Stimulated activated naive CD8-positive, alpha-beta T cell treated with anti-CD3 and anti-CD28 coated beads, Interleukin-15, amount 100 ng/mL, for 72 hours (primary cell): ENCODE results near the gene SNAPIN.
"Not testable (repeated sequence)": the region's sequence is repeated elsewhere in the genome, so short reads cannot be mapped to it uniquely, and the experiment has no call there.

Experiments
- ATAC-seq: fragments of 150-1000 bp; cut with Tn5 transposase; 2 replicates; pipeline ENCODE4 v1.10.0; 2021; ENCODE audit warnings: mild to moderate bottlenecking, moderate library complexity
- DNase-seq, 2 donors: peaks; one replicate each; pipeline ENCODE4 v3.0.0; 2021 to 2022
- H3K27ac Mint-ChIP-seq, 2 donors: one replicate each; pipeline ENCODE4 v1.8.0; 2022; ENCODE audit warnings: mild to moderate bottlenecking in 2 of 2, mixed read lengths in 2 of 2, moderate library complexity in 2 of 2
- H3K27me3 Mint-ChIP-seq: one replicate; pipeline ENCODE4 v1.8.0; 2022; ENCODE audit warnings: mixed read lengths
- H3K4me1 Mint-ChIP-seq: one replicate; pipeline ENCODE4 v1.8.0; 2022; ENCODE audit warnings: mild to moderate bottlenecking, mixed read lengths
- H3K4me3 Mint-ChIP-seq, 2 donors: one replicate each; pipeline ENCODE4 v1.8.0; 2022; ENCODE audit warnings: mild to moderate bottlenecking in 2 of 2, mixed read lengths in 2 of 2, moderate library complexity in 1 of 2
- H3K9me3 Mint-ChIP-seq, 2 donors: one replicate each; pipeline ENCODE4 v1.8.0; 2022; ENCODE audit warnings: mixed read lengths in 2 of 2

SNAPIN gene

DNA sequence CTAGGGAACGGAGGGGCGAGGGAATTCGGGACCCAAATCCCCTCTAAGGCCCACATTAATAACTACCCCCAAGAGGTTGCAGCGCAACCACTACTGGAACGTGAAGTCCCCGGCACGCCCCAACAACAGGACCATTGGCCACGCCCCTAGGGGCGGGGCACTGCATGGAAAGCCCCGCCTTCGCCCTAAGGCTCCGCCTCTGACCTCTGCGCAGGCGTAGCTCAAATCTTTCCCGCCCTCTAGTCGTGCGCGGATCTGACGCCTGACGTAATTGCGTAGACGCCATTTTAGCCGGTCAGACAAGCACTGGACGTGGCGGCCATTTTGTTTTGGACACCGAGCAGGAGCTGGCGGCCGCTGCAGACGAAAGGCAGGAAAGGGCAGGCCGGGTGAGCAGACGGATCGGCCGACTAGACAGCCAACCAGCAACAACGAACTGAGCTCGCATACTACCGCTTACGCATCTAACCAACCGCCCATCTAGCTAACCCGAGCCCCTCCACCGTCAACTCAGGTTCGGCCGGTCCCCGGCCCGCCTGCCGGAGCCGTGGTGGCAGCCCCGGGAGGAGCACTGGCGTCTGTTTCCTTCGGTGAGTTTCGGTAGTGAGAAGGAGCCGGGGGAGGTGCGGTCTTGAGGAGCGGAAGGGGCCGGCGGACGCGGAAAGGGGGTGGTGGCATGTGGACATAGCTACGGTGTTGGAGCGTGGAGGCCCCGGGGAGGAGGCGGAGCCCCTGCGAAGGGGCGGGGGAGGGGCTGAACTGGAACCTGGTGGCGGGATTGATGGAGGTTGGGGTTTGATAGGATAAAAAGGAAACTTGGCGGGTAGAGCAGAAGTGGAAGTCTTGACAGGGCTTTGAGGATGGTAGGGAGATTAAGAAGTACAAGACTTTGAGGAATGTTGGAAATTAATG lies 24.5 kb upstream of the SNAPIN start, which contains the start of gene CHTOP:
Gene CHTOP, plus strand, starts transcription at position 313 of the 912 bp plus-strand sequence. CDS start 2,523 bp downstream, outside the sequence.
- peak; percentile 98 for DNase-seq
- H3K27me3 Mint-ChIP-seq, result no peaks in the 10 kb centered on the region
- peak within 1 kb of the TSS; percentile 99 to 100 for H3K27ac Mint-ChIP-seq
- H3K4me1 Mint-ChIP-seq, result peaks cover 54% of the 10 kb centered on the region
- H3K4me3 Mint-ChIP-seq, result peak within 1 kb of the TSS; percentile 90 to 91
- H3K9me3 Mint-ChIP-seq, result no peaks in the 10 kb centered on the region
- ATAC-seq, result peak; percentile 94

DNA sequence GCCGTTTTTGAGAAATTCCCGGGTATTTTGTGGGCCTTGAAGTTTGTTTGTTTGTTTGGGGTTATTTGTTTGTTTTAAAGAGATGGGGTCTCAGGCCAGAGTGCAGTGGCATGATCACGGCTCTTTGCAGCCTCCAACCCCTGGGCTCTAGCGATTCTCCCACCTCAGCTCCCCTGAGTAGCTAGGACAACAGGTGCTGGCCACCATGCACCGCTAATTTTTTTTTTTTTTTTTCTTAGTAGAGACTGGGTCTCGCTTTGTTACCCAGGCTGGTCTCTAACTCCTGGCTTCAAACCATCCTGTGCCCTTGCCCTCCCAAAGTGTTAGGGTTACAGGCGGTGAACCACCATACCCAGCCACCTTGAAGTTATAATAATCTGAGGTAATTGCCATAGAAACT lies 22.6 kb upstream of the SNAPIN start:
- ATAC-seq (no peak), DNase-seq (no peak)
- Mint-ChIP-seq H3K27ac (peak overlapping the region; percentile 19 to 84), H3K4me1 (peaks cover 51% of the 10 kb centered on the region), H3K27me3 (no peaks in the 10 kb centered on the region), H3K9me3 (no peaks in the 10 kb centered on the region), H3K4me3 (peak overlapping the region; percentile 90 to 91)

DNA sequence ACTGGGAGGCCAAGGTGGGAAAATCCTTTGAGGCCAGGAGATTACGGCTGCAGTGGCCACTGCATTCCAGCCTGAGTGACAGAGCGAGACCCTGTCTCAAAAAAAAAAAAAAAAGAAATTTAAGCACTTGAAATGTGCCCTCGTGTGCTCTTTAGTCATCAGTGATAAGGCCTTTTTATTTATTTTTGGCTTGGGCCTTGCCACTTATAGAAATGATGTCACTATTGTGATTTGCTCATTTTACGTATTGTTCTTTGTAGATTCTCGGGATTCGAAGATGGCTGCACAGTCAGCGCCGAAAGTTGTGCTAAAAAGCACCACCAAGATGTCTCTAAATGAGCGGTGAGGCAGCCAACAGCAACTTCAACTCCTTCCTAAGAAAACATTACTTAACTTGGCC lies 22.2 kb upstream of the SNAPIN start:
- H3K4me3 Mint-ChIP-seq, result peak overlapping the region; percentile 90 to 91
- DNase-seq (no peak), ATAC-seq (no peak)
- no peaks in the 10 kb centered on the region for H3K27me3 Mint-ChIP-seq
- H3K9me3 Mint-ChIP-seq, result no peaks in the 10 kb centered on the region
- peaks cover 51% of the 10 kb centered on the region for H3K4me1 Mint-ChIP-seq
- no peak overlapping the region for H3K27ac Mint-ChIP-seq

- Mint-ChIP-seq H3K4me1 (peaks cover 46% of the 10 kb centered on the region), H3K4me3 (no peak overlapping the region)
- no peak for ATAC-seq
These were observed 20.2 kb upstream of the SNAPIN start for GRCh38 chr1:153638261-153638660.

DNA sequence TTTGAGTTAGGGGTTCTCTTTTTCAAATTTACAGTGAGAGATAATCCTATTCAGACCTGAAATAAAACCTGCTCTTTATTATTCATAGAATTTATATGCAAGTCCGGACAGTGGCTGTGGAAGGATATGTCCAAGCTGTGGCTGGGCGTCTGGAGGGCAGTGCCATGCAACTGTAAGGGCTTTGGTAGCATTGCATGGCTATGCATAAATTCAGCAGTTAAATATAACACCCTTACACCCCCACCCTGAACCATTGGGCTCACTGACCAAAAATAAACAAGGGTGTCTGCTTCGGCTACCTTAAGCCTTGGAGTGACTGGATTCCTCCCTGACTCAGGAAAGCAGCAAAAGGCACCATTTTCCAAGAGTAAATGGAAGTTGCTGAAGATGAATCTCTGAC lies 19.2 kb upstream of the SNAPIN start:
- Mint-ChIP-seq H3K4me3 (no peak overlapping the region), H3K4me1 (peaks cover 51% of the 10 kb centered on the region), H3K9me3 (no peaks in the 10 kb centered on the region), H3K27me3 (no peaks in the 10 kb centered on the region), H3K27ac (no peak overlapping the region)
- DNase-seq (no peak), ATAC-seq (no peak)

More at GRCh38 chr1:153638261-153638660, 20.2 kb upstream of the SNAPIN start:
- DNase-seq, result no peak
- Mint-ChIP-seq H3K27ac (peak overlapping the region; percentile 50 to 93), H3K9me3 (no peaks in the 10 kb centered on the region), H3K27me3 (no peaks in the 10 kb centered on the region)

DNA sequence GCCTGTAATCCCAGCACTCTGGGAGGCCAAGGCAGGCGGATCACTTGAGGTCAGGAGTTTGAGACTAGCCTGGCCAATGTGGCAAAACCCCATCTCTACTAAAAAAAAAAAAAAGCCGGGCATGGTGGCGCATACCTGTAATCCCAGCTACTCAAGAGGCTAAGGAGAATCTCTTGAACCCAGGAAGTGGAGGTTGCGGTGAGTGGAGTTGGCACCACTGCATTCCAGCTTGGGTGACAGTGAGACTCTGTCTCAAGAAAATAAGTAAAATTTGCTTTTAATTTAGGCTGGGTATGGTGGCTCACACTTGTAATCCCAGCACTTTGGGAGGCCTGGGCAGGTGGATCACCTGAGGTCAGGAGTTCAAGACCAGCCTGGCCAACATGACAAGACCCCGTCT lies 18.3 kb upstream of the SNAPIN start:
- not testable (repeated sequence) for H3K4me3 Mint-ChIP-seq, H3K9me3 Mint-ChIP-seq, DNase-seq, ATAC-seq, H3K27me3 Mint-ChIP-seq
- Mint-ChIP-seq H3K27ac (peak overlapping the region in 1 of 2 donors; percentile 5), H3K4me1 (peaks cover 59% of the 10 kb centered on the region)

DNA sequence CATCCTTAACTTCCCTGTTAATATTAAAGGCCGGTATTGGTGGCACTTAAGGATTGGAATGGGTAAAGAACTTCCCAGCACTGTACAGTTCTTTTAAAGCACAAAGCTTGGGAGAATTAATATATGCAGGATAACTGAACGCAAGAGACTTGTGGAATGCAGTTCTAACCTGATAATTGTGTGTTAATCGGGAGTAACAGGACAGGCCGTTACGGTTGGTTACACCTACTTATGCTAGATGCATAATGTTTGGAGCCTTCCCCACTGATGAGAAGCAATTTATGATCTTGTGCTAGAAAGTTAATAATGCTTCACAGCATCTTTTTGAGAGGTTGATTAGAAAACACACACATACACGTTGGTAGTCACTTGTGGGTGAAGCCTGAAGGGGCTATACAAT lies 17.6 kb upstream of the SNAPIN start:
- Mint-ChIP-seq H3K4me3 (no peak overlapping the region), H3K9me3 (no peaks in the 10 kb centered on the region), H3K27me3 (no peaks in the 10 kb centered on the region), H3K4me1 (peaks cover 60% of the 10 kb centered on the region), H3K27ac (peak overlapping the region in 1 of 2 donors; percentile 15)
- DNase-seq (no peak), ATAC-seq (no peak)

DNA sequence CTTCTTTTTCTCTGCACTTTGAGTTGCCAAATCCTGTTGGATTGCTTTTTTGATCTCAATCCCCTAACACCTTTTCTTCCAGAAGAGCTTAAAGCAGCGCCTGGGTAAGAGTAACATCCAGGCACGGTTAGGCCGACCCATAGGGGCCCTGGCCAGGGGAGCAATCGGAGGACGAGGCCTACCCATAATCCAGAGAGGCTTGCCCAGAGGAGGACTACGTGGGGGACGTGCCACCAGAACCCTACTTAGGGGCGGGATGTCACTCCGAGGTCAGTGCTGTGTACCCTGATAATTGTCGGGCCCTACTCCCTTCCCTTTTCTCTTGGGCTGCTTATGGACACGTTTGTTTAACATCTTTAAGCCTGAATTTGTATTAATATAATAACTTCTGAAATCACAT lies 16.3 kb upstream of the SNAPIN start:
- H3K4me1 Mint-ChIP-seq, result peaks cover 61% of the 10 kb centered on the region
- no peaks in the 10 kb centered on the region for H3K27me3 Mint-ChIP-seq
- peak overlapping the region in 1 of 2 donors; percentile 71 for H3K27ac Mint-ChIP-seq
- no peaks in the 10 kb centered on the region for H3K9me3 Mint-ChIP-seq
- ATAC-seq (no peak), DNase-seq (no peak)
- H3K4me3 Mint-ChIP-seq, result no peak overlapping the region

DNA sequence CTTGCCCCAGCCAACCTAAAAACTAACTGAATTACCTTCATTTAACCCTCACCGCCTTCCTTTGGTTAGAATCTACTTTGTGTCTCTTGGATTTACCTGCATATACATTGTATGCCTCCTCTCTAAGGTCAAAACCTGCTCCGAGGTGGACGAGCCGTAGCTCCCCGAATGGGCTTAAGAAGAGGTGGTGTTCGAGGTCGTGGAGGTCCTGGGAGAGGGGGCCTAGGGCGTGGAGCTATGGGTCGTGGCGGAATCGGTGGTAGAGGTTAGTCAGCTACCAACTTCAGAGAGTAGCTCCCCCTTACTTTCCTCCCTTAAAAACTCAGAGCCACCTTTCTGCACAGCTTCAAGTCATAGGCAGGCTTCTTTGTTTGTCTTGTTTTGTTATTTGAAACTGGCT lies 15.4 kb upstream of the SNAPIN start:
- ATAC-seq (no peak), DNase-seq (no peak)
- Mint-ChIP-seq H3K4me1 (peaks cover 61% of the 10 kb centered on the region), H3K27ac (peak overlapping the region in 1 of 2 donors; percentile 74), H3K27me3 (no peaks in the 10 kb centered on the region), H3K9me3 (no peaks in the 10 kb centered on the region), H3K4me3 (no peak overlapping the region)

- DNase-seq (no peak), ATAC-seq (no peak)
- Mint-ChIP-seq H3K4me1 (peaks cover 67% of the 10 kb centered on the region), H3K27me3 (no peaks in the 10 kb centered on the region), H3K9me3 (no peaks in the 10 kb centered on the region), H3K4me3 (no peak overlapping the region), H3K27ac (peak overlapping the region in 1 of 2 donors; percentile 16)
These were observed 14.7 kb upstream of the SNAPIN start for GRCh38 chr1:153643816-153644215.

DNA sequence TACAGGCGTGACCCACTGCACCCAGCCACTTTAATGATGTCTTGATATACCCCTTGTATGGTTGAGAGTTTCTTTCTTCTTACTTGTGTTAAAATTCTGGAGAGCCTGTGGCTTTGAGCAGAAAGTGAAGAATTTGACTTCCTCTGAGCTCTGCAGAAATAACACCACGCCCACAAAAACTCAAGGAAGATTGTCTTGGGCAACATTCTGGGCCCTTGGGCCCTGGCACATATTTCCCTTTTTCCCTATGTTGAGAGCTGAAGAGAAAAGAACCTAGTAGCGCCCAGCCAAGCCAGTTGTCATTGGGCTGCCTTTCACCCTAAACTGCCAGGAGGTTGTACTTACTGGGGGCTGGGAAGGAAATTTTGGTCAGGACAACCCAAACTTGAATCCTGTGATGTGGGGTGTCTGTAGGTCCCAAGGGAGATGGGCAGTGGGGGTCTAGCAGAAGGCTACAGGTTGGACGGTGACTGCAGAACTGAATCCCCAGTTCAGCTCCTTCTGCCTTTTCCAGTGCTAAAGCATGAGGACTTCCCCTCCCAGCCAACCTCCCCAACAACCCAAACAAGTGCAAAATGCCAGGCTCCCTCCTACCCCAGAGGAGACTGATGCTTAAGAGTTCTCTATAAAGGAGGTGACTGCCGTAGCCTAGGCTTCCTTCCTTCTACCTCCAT lies 11.7 kb upstream of the SNAPIN start:
- no peak for DNase-seq
- peak overlapping the region in 1 of 2 donors; percentile 93 for H3K27ac Mint-ChIP-seq
- H3K27me3 Mint-ChIP-seq, result no peaks in the 10 kb centered on the region
- H3K4me3 Mint-ChIP-seq, result no peak overlapping the region
- peaks cover 75% of the 10 kb centered on the region for H3K4me1 Mint-ChIP-seq
- no peaks in the 10 kb centered on the region for H3K9me3 Mint-ChIP-seq
- ATAC-seq, result no peak

DNA sequence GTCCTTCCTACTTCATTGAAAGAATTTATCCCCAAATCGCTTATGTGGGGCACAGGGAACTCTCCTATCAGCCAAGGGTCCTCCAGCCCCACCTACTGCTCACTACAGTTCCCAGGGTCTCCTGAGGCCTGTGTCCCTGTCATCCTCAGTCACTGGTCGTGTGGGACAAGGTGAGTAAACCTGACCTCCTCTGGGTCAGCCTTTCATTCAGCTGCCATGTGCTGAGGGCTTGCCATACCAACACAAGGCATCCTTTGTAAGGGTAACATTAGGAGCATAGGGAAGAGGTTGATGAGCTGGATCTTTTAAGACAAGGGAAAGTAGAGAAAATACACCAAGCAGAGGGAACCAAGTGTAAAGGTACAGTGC lies 11.2 kb upstream of the SNAPIN start:
- Mint-ChIP-seq H3K9me3 (no peaks in the 10 kb centered on the region), H3K4me3 (no peak overlapping the region), H3K27me3 (no peaks in the 10 kb centered on the region), H3K4me1 (peaks cover 70% of the 10 kb centered on the region), H3K27ac (peak overlapping the region in 1 of 2 donors; percentile 93)
- ATAC-seq (no peak), DNase-seq (no peak)

DNA sequence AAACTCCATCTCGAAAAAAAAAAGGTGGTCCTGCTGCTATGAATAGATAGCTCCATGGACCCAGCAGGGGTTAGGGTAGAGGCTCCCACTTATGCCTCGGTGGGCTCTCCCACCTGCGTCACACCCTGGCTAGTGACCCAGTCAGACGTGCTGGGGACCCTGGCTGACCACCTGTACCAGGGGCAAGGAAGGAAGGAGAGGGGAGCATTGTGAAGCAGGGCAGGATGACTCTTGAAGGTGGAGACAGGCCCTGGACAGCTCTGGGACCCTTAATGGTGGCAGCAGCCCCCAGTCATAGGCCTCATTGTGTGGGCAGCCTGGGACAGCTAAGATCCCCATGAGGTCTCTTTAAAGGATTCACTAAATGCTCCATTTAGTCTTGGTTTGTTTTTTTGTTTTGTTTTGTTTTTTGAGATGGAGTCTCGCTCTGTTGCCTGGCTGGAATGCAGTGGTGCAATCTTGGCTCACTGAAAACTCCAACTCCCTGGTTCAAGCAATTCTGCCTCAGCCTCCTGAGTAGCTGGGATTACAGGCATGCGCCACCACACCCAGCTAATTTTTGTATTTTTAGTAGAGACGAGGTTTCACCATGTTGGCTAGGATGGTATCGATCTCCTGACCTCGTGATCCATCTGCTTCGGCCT lies 10.4 kb upstream of the SNAPIN start:
- H3K4me1 Mint-ChIP-seq, result peaks cover 71% of the 10 kb centered on the region
- peak overlapping the region in 1 of 2 donors; percentile 71 for H3K27ac Mint-ChIP-seq
- DNase-seq (no peak), ATAC-seq (peak; percentile 24)
- H3K27me3 Mint-ChIP-seq, result no peaks in the 10 kb centered on the region
- H3K4me3 Mint-ChIP-seq, result no peak overlapping the region
- H3K9me3 Mint-ChIP-seq, result no peaks in the 10 kb centered on the region

DNA sequence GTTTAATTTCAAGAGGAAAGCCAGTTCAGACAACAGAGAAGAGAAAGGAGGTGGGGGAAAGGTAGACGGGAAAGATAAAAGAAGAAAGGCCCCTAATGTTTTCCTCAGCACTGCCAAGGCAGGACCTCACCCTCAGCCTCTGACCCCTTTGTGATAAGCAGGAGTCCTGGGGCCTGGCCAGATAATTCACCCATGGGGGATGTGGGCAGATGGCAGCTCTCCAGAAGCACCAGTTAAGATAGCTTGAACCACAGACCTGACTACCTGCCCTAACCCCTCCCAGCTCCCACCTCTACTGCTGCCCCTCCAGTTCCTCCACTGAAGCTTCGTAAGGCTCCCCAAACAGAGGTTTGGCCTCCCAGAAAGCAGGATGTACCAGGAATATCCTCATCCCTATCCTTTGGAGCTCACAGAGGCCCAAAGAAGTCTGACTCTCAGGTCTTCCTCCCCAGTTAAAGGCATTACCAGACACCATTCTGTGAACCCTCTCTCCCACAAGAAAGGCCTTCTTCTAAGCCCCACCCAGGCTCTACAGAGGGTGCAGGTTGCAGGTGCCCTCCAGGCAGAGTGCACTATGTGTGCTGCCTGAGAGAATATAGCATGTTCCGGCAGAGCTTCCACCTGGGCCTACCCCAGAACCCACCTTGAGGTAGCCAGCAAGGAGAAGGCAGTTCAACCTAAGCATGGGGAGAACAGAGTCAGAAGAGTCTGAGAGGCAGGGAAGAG lies 9.2 kb upstream of the SNAPIN start:
- no peak for DNase-seq
- Mint-ChIP-seq H3K27ac (peak overlapping the region; percentile 83 to 93), H3K9me3 (no peaks in the 10 kb centered on the region), H3K4me3 (no peak overlapping the region), H3K27me3 (no peaks in the 10 kb centered on the region), H3K4me1 (peaks cover 59% of the 10 kb centered on the region)
- peak; percentile 63 for ATAC-seq

- H3K27ac Mint-ChIP-seq, result peak overlapping the region; percentile 17 to 93
- H3K4me1 Mint-ChIP-seq, result peaks cover 53% of the 10 kb centered on the region
- DNase-seq, result no peak
- H3K4me3 Mint-ChIP-seq, result no peak overlapping the region
- no peaks in the 10 kb centered on the region for H3K27me3 Mint-ChIP-seq
- H3K9me3 Mint-ChIP-seq, result no peaks in the 10 kb centered on the region
- ATAC-seq, result peak; percentile 48
These were observed 8.7 kb upstream of the SNAPIN start for GRCh38 chr1:153649863-153650235.
